HCT116 (cell line): ENCODE data around the gene TOPBP1. TPM values are rescaled to one million over a fixed set of nuclear protein-coding genes. Genes with fewer than 3 reads are reported as not detected.

ENCODE experiments used
- ATAC-seq: fragments of 200-7000 bp; cut with Tn5 transposase; 2 replicates; pipeline ENCODE4 v1.9.1; 2020; ENCODE audit warnings: mild to moderate bottlenecking, moderate library complexity
- BruUV-seq: library from RNA; stranded (reverse); fragments of 400-500 nt; replicated peaks from 2 replicates; lab custom pipeline; 2021; lab: Mats Ljungman, UMichigan
- CTCF ChIA-PET: fragments of 300-600 bp; sonication (Branson Sonifier 250); formaldehyde crosslinking; loops from one replicate; lab custom pipeline; 2021; ENCODE audit warnings: antibody characterized with exemption; lab: Charles Lee
- POLR2A ChIA-PET: fragments of 300-600, 350-600 bp; sonication (Branson Sonifier 250); formaldehyde crosslinking; loops from one replicate; lab custom pipeline; 2021; ENCODE audit warnings: antibody characterized with exemption; lab: Charles Lee
- RAD21 ChIA-PET, 2 experiments: fragments of 300-600 bp; sonication (Branson Sonifier 250); formaldehyde crosslinking; loops; one replicate each; lab custom pipeline; 2023; ENCODE audit warnings: low total read pairs in 2 of 2; ENCODE audit not compliant: uncharacterized antibody in 2 of 2, unreplicated experiment in 2 of 2, low non-redundant PET in 1 of 2; lab: Charles Lee
- DNase-seq: peaks from one replicate; pipeline ENCODE4 v3.0.0-alpha.2; 2010; ENCODE audit warnings: low read depth, low spot score
- H2AFZ ChIP-seq: fragments of 200-600 bp; shearing (Covaris generic), sonication (generic); 2 replicates; pipeline ENCODE4 v1.6.1; 2017; ENCODE audit warnings: low read depth, mixed run types, mixed read lengths, antibody characterized with exemption, low read length; ENCODE audit not compliant: poor library complexity, severe bottlenecking
- H3K27ac ChIP-seq: 2 replicates; pipeline ENCODE4 v1.5.1; 2012; ENCODE audit warnings: low read depth, low read length
- H3K27me3 ChIP-seq: fragments of 200-600 bp; sonication (generic); 2 replicates; pipeline ENCODE4 v1.6.1; 2016; ENCODE audit warnings: mixed run types, low read length, mixed read lengths; ENCODE audit not compliant: insufficient read depth
- H3K36me3 ChIP-seq, 2 experiments: fragments of 200-500 bp in 1 of 2; fragments of 200-600 bp in 1 of 2; sonication (Bioruptor generic) in 1 of 2; sonication (generic) in 1 of 2; 2 replicates each; pipeline versions ENCODE4 v1.5.1 to v1.6.1; 2014 to 2016; ENCODE audit warnings: low read length in 2 of 2, inconsistent platforms in 1 of 2, mixed read lengths in 1 of 2, mixed run types in 1 of 2; ENCODE audit not compliant: insufficient read depth in 2 of 2, control insufficient read depth in 1 of 2
- H3K4me1 ChIP-seq, 2 experiments: fragments of 200-600 bp in 1 of 2; sonication (generic) in 1 of 2; 2 replicates each; pipeline versions ENCODE4 v1.5.1 to v1.6.1; 2012 to 2017; ENCODE audit warnings: low read length in 2 of 2, inconsistent platforms in 1 of 2, mild to moderate bottlenecking in 1 of 2, mixed read lengths in 1 of 2, mixed run types in 1 of 2, moderate library complexity in 1 of 2; ENCODE audit not compliant: insufficient read depth in 2 of 2, control insufficient read depth in 1 of 2
- H3K4me2 ChIP-seq: fragments of 200-600 bp; sonication (generic); 2 replicates; pipeline ENCODE4 v1.6.1; 2017; ENCODE audit warnings: mixed run types, low read length, mixed read lengths
- H3K4me3 ChIP-seq, 2 experiments: fragments of 200-600 bp in 1 of 2; sonication (generic) in 1 of 2; replicated peaks in 1 of 2; 2 replicates each; pipeline ENCODE4 v1.5.1; 2011 to 2016; ENCODE audit warnings: low read length in 2 of 2, control low read depth in 1 of 2, low read depth in 1 of 2, mild to moderate bottlenecking in 1 of 2, mixed read lengths in 1 of 2, mixed run types in 1 of 2
- H3K79me2 ChIP-seq: fragments of 200-600 bp; sonication (generic); 2 replicates; pipeline ENCODE4 v1.6.1; 2017; ENCODE audit warnings: mild to moderate bottlenecking, mixed run types, low read length, moderate library complexity, mixed read lengths; ENCODE audit not compliant: insufficient read depth
- H3K9ac ChIP-seq: fragments of 200-600 bp; sonication (generic); 2 replicates; pipeline ENCODE4 v1.6.1; 2016; ENCODE audit warnings: low read length, mixed read lengths
- H3K9me2 ChIP-seq: fragments of 200-600 bp; sonication (generic), shearing (Covaris generic); 2 replicates; pipeline ENCODE4 v1.6.1; 2017; ENCODE audit warnings: mixed run types, mild to moderate bottlenecking, moderate library complexity; ENCODE audit not compliant: insufficient read depth
- H3K9me3 ChIP-seq, 2 experiments: fragments of 200-500 bp in 1 of 2; fragments of 200-600 bp in 1 of 2; sonication (Bioruptor generic) in 1 of 2; sonication (generic) in 1 of 2; 2 replicates each; pipeline ENCODE4 v1.6.1; 2014 to 2017; ENCODE audit warnings: low read length in 2 of 2, mixed read lengths in 2 of 2, inconsistent platforms in 1 of 2, low read depth in 1 of 2, mild to moderate bottlenecking in 1 of 2, mixed run types in 1 of 2, moderate library complexity in 1 of 2; ENCODE audit not compliant: control insufficient read depth in 1 of 2, insufficient read depth in 1 of 2
- H4K20me1 ChIP-seq: fragments of 200-600 bp; sonication (generic), shearing (Covaris generic); 2 replicates; pipeline ENCODE4 v1.6.1; 2017; ENCODE audit warnings: mixed run types, mild to moderate bottlenecking, moderate library complexity; ENCODE audit not compliant: insufficient read depth
- CEBPB ChIP-seq: IDR thresholded peaks from 2 replicates; pipeline ENCODE4 v1.6.1; 2012; ENCODE audit warnings: low read depth
- EZH2 ChIP-seq: fragments of 200-600 bp; sonication (generic); IDR thresholded peaks from 2 replicates; pipeline ENCODE4 v1.6.1; 2017; ENCODE audit warnings: antibody characterized with exemption, mixed run types
- EZH2phosphoT487 ChIP-seq: fragments of 200-600 bp; IDR thresholded peaks from 2 replicates; pipeline ENCODE4 v1.6.1; 2018; ENCODE audit warnings: antibody characterized with exemption, borderline replicate concordance
- JUND ChIP-seq: IDR thresholded peaks from 2 replicates; pipeline ENCODE4 v1.6.1; 2012
- MAX ChIP-seq: IDR thresholded peaks from 2 replicates; pipeline ENCODE4 v1.6.1; 2012
- POLR2AphosphoS5 ChIP-seq: IDR thresholded peaks from 2 replicates; pipeline ENCODE4 v1.6.1; 2011; ENCODE audit warnings: mild to moderate bottlenecking, low read depth, low read length, moderate library complexity
- ZBTB33 ChIP-seq: IDR thresholded peaks from 2 replicates; pipeline ENCODE4 v1.6.1; 2011; ENCODE audit warnings: mild to moderate bottlenecking, low read length, moderate library complexity; ENCODE audit not compliant: insufficient replicate concordance; ENCODE audit errors: extremely low read depth
- intact Hi-C: fragments of 100-400 bp; cut with micrococcal nuclease; formaldehyde crosslinking; loops from 2 replicates; pipeline ENCODE4 v1.10.0; 2022
- total RNA-seq: library from RNA; stranded (reverse); gene quantifications from one replicate; pipeline ENCODE4 v1.2.1, GENCODE V29; 2021; ENCODE audit not compliant: unreplicated experiment

TOPBP1 gene
- total RNA-seq, 1 experiment from 2014 or later: 42.2 TPM

GRCh38 chr3:133675631-133676335, 14.0 kb upstream of the TOPBP1 start:
- CTCF ChIA-PET: no interaction called here
- TF ChIP-seq CEBPB (no peak), POLR2AphosphoS5 (no peak), JUND (no peak), MAX (no peak), EZH2phosphoT487 (no peak), ZBTB33 (no peak), EZH2 (no peak)

More at GRCh38 chr3:133675631-133676335, 14.0 kb upstream of the TOPBP1 start:
- ChIA-PET RAD21 (no interaction called here), POLR2A (no interaction called here)
- no peak overlapping the region for H2AFZ ChIP-seq
- DNase-seq (no peak), ATAC-seq (no peak)
- BruUV-seq: no TSS peak
- no peaks in the 10 kb centered on the region for H3K27me3 ChIP-seq
- no peaks in the 10 kb centered on the region for H3K9me2 ChIP-seq
- no peak overlapping the region for H3K27ac ChIP-seq
- no peaks in the 10 kb centered on the region for H4K20me1 ChIP-seq
- H3K9me3 ChIP-seq: no peaks in the 10 kb centered on the region
- H3K9ac ChIP-seq: no peak overlapping the region
- intact Hi-C loops: no loop called here
- H3K4me3 ChIP-seq: no peak overlapping the region
- no peaks in the 10 kb centered on the region for H3K4me1 ChIP-seq
- H3K79me2 ChIP-seq: no peaks in the 10 kb centered on the region
- H3K36me3 ChIP-seq: no peaks in the 10 kb centered on the region
- H3K4me2 ChIP-seq: no peak overlapping the region
